Placental pericyte (primary cell): ENCODE measurements around the gene FCER2. TPM values are rescaled to one million over a fixed set of nuclear protein-coding genes. Genes with fewer than 3 reads are reported as not detected.

Experiments used
- total RNA-seq: library from RNA; depleted of rRNA; stranded (reverse); fragments of >200 nt; gene quantifications from 2 replicates; pipeline ENCODE4 v1.2.3, GENCODE V29; 2012

Gene FCER2
- total RNA-seq, result not detected in 2 replicates

GRCh38 chr19:7701654-7702457, at the start of gene FCER2:
TSS of gene FCER2 (minus strand) at chr19:7702131. CDS start at chr19:7699760, 2,371 bp downstream.

GRCh38 chr19:7746903-7747884, 45.3 kb upstream of the FCER2 start, which contains the start of gene CD209:
TSS of gene CD209 (minus strand) at chr19:7747534. CDS start at chr19:7747511, 23 bp downstream.

GRCh38 chr19:7732045-7732444, 30.1 kb upstream of the FCER2 start, which contains the start of gene CLEC4G:
TSS of gene CLEC4G (minus strand) at chr19:7732110. CDS start at chr19:7732102, 8 bp downstream.

GRCh38 chr19:7680606-7681339, 21.2 kb downstream of the FCER2 start, which contains the start of gene TRAPPC5:
TSS of gene TRAPPC5 (plus strand) at chr19:7680833. CDS start at chr19:7682254, 1,421 bp downstream.

GRCh38 chr19:7676854-7677253, 25.1 kb downstream of the FCER2 start, which contains the start of gene MCEMP1:
TSS of gene MCEMP1 (plus strand) at chr19:7677090. CDS start at chr19:7677121, 31 bp downstream.

GRCh38 chr19:7668842-7669241, 33.1 kb downstream of the FCER2 start, which contains the start of gene RETN:
TSS of gene RETN (plus strand) at chr19:7669049. CDS start at chr19:7669327, 278 bp downstream.

Other genes with a start within 250 kb of the FCER2 start
- gene PEX11G, start 213.1 kb downstream of the FCER2 start, total RNA-seq, result 0.57 and 4.2 TPM in 2 replicates
- 19.0 and 36.5 TPM in 2 replicates for gene ZNF358, start 186.0 kb downstream of the FCER2 start, total RNA-seq
- gene MCOLN1, start 179.5 kb downstream of the FCER2 start, total RNA-seq, result 9.4 and 17.1 TPM in 2 replicates
- 80.8 and 115 TPM in 2 replicates for gene PNPLA6, start 166.4 kb downstream of the FCER2 start, total RNA-seq
- not detected in 2 replicates for gene CAMSAP3, start 106.3 kb downstream of the FCER2 start, total RNA-seq
- gene XAB2, start 72.6 kb downstream of the FCER2 start, total RNA-seq, result 44.6 and 47.8 TPM in 2 replicates
- gene PET100, start 72.3 kb downstream of the FCER2 start, total RNA-seq, result 3.5 and 4.7 TPM in 2 replicates
- not detected in 2 replicates for gene PCP2, start 68.4 kb downstream of the FCER2 start, total RNA-seq
- 15.7 and 60.4 TPM in 2 replicates for gene STXBP2, start 65.0 kb downstream of the FCER2 start, total RNA-seq
- not detected in 2 replicates for gene RETN, start 33.1 kb downstream of the FCER2 start, total RNA-seq
- gene MCEMP1, start 25.0 kb downstream of the FCER2 start, total RNA-seq, result not detected in 2 replicates
- 37.9 and 42.7 TPM in 2 replicates for gene TRAPPC5, start 21.3 kb downstream of the FCER2 start, total RNA-seq
- gene CLEC4G, start 30.0 kb upstream of the FCER2 start, total RNA-seq, result not detected in 2 replicates
- gene CD209, start 45.4 kb upstream of the FCER2 start, total RNA-seq, result 0.14 TPM in 1 of 2 replicates, not detected in the other
- not detected in 2 replicates for gene CLEC4M, start 61.1 kb upstream of the FCER2 start, total RNA-seq
- gene EVI5L, start 128.1 kb upstream of the FCER2 start, total RNA-seq, result 27.8 and 39.2 TPM in 2 replicates
- gene PRR36, start 172.3 kb upstream of the FCER2 start, total RNA-seq, result not detected in 2 replicates
- gene LRRC8E, start 186.4 kb upstream of the FCER2 start, total RNA-seq, result 2.6 and 5.3 TPM in 2 replicates
- gene MAP2K7, start 201.7 kb upstream of the FCER2 start, total RNA-seq, result 13.8 and 14.6 TPM in 2 replicates
- 0.86 and 1.3 TPM in 2 replicates for gene TGFBR3L, start 212.7 kb upstream of the FCER2 start, total RNA-seq
- gene SNAPC2, start 218.2 kb upstream of the FCER2 start, total RNA-seq, result 21.0 and 31.1 TPM in 2 replicates
- 0.88 and 4.6 TPM in 2 replicates for gene CTXN1, start 224.0 kb upstream of the FCER2 start, total RNA-seq
- 46.7 and 81.0 TPM in 2 replicates for gene TIMM44, start 241.5 kb upstream of the FCER2 start, total RNA-seq